Mononuclear cell (primary cell): ENCODE results near the gene CALHM3. TPM values are rescaled to one million over a fixed set of nuclear protein-coding genes. Genes with fewer than 3 reads are reported as not detected.

Experiments
- H3K27me3 ChIP-seq: 2 replicates; pipeline ENCODE4 v1.6.0; 2011; ENCODE audit warnings: low read length, control low read depth; ENCODE audit not compliant: insufficient read depth
- H3K4me1 ChIP-seq: 2 replicates; pipeline ENCODE4 v1.5.1; 2011; ENCODE audit warnings: mild to moderate bottlenecking, low read length, control low read depth; ENCODE audit not compliant: insufficient read depth
- H3K4me3 ChIP-seq: 2 replicates; pipeline ENCODE4 v1.5.1; 2011; ENCODE audit warnings: mild to moderate bottlenecking, low read length, moderate library complexity
- H3K9me3 ChIP-seq: 2 replicates; pipeline ENCODE4 v1.5.1; 2011; ENCODE audit warnings: low read depth, mild to moderate bottlenecking, control low read depth, low read length
- total RNA-seq: library from RNA; depleted of rRNA; stranded (reverse); fragments of >200 nt; gene quantifications from one replicate; pipeline ENCODE4 v1.2.3, GENCODE V29; 2012

The CALHM3 gene
- total RNA-seq, 1 donor: not detected

GRCh38 chr10:103433858-103434257 lies 45.2 kb downstream of the CALHM3 start:
- Histone ChIP-seq H3K4me1 (peaks cover 19% of the 10 kb centered on the region), H3K4me3 (no peak overlapping the region), H3K9me3 (no peaks in the 10 kb centered on the region), H3K27me3 (no peaks in the 10 kb centered on the region)

GRCh38 chr10:103431902-103432301 lies 47.1 kb downstream of the CALHM3 start:
- H3K4me1 ChIP-seq: peaks cover 19% of the 10 kb centered on the region
- no peaks in the 10 kb centered on the region for H3K27me3 ChIP-seq
- no peaks in the 10 kb centered on the region for H3K9me3 ChIP-seq
- H3K4me3 ChIP-seq: no peak overlapping the region

GRCh38 chr10:103429647-103430046 lies 49.4 kb downstream of the CALHM3 start:
- Histone ChIP-seq H3K9me3 (no peaks in the 10 kb centered on the region), H3K4me3 (no peak overlapping the region), H3K4me1 (peaks cover 19% of the 10 kb centered on the region), H3K27me3 (no peaks in the 10 kb centered on the region)

GRCh38 chr10:103428989-103429643 lies 49.9 kb downstream of the CALHM3 start:
- peaks cover 17% of the 10 kb centered on the region for H3K4me1 ChIP-seq
- no peaks in the 10 kb centered on the region for H3K9me3 ChIP-seq
- H3K27me3 ChIP-seq: no peaks in the 10 kb centered on the region
- no peak overlapping the region for H3K4me3 ChIP-seq

- Histone ChIP-seq H3K4me1 (peaks cover 9% of the 10 kb centered on the region), H3K4me3 (no peak overlapping the region), H3K27me3 (no peaks in the 10 kb centered on the region), H3K9me3 (no peaks in the 10 kb centered on the region)
Measured at GRCh38 chr10:103427866-103428265, 51.2 kb downstream of the CALHM3 start.

- no peaks in the 10 kb centered on the region for H3K4me1 ChIP-seq
- H3K4me3 ChIP-seq: no peak overlapping the region
- no peaks in the 10 kb centered on the region for H3K9me3 ChIP-seq
- no peaks in the 10 kb centered on the region for H3K27me3 ChIP-seq
Measured at GRCh38 chr10:103423748-103424147, 55.3 kb downstream of the CALHM3 start.

Other genes with a start within 250 kb of the CALHM3 start
- not detected for gene RPEL1, start 233.4 kb downstream of the CALHM3 start, total RNA-seq
- gene INA, start 202.1 kb downstream of the CALHM3 start, total RNA-seq: 0.10 TPM
- 3.3 TPM for gene PCGF6, start 128.1 kb downstream of the CALHM3 start, total RNA-seq
- 4.8 TPM for gene TAF5, start 111.3 kb downstream of the CALHM3 start, total RNA-seq
- 85.0 TPM for gene ATP5MK, start 82.8 kb downstream of the CALHM3 start, total RNA-seq
- 8.4 TPM for gene PDCD11, start 82.6 kb downstream of the CALHM3 start, total RNA-seq
- gene CALHM2, start 26.9 kb downstream of the CALHM3 start, total RNA-seq: 10.3 TPM
- gene CALHM1, start 20.3 kb downstream of the CALHM3 start, total RNA-seq: not detected
- 4.8 TPM for gene NEURL1, start 14.5 kb upstream of the CALHM3 start, total RNA-seq